Trophoblast cell (in vitro differentiated cells and primary cell): Measurements from ENCODE around the gene NMNAT1.
"Not testable (repeated sequence)": the region's sequence is repeated elsewhere in the genome, so short reads cannot be mapped to it uniquely, and the experiment has no call there.

Experiments
- DNase-seq, 2 donors: peaks; one replicate each; pipeline ENCODE4 v3.0.0-alpha.2; 2016
- H2AFZ ChIP-seq: 2 replicates; pipeline ENCODE4 v1.6.1; 2013; ENCODE audit warnings: low read length, moderate library complexity, mild to moderate bottlenecking; ENCODE audit not compliant: insufficient read depth, poor library complexity
- H2AK5ac ChIP-seq: 2 replicates; pipeline ENCODE4 v1.6.1; 2013; ENCODE audit warnings: mild to moderate bottlenecking, low read length
- H2BK120ac ChIP-seq: 2 replicates; pipeline ENCODE4 v1.6.1; 2013; ENCODE audit warnings: low read length, mild to moderate bottlenecking, moderate library complexity; ENCODE audit not compliant: insufficient read depth, poor library complexity
- H2BK12ac ChIP-seq: 2 replicates; pipeline ENCODE4 v1.6.1; 2013; ENCODE audit warnings: mild to moderate bottlenecking, low read length, moderate library complexity
- H2BK5ac ChIP-seq: 2 replicates; pipeline ENCODE4 v1.6.1; 2013; ENCODE audit warnings: low read length, low read depth, moderate library complexity, mild to moderate bottlenecking; ENCODE audit not compliant: poor library complexity
- H3K14ac ChIP-seq: 2 replicates; pipeline ENCODE4 v1.6.1; 2013; ENCODE audit warnings: mild to moderate bottlenecking, low read length
- H3K18ac ChIP-seq: 2 replicates; pipeline ENCODE4 v1.6.1; 2013; ENCODE audit warnings: mild to moderate bottlenecking, low read length
- H3K23ac ChIP-seq: 2 replicates; pipeline ENCODE4 v1.6.1; 2013; ENCODE audit warnings: low read length
- H3K27ac ChIP-seq: 2 replicates; pipeline ENCODE4 v1.5.1; 2013; ENCODE audit warnings: low read depth, mild to moderate bottlenecking, inconsistent platforms, low read length, moderate library complexity
- H3K27me3 ChIP-seq: 2 replicates; pipeline ENCODE4 v1.6.1; 2013; ENCODE audit warnings: inconsistent platforms, mild to moderate bottlenecking, low read length, moderate library complexity; ENCODE audit not compliant: insufficient read depth
- H3K36me3 ChIP-seq, 2 experiments: 1 replicate in 1 of 2; 2 replicates in 1 of 2; pipeline ENCODE4 v1.6.1; 2013; ENCODE audit warnings: low read length in 2 of 2, mild to moderate bottlenecking in 2 of 2, moderate library complexity in 1 of 2; ENCODE audit not compliant: insufficient read depth in 2 of 2, control insufficient read depth in 1 of 2
- H3K4ac ChIP-seq: 2 replicates; pipeline ENCODE4 v1.6.1; 2013; ENCODE audit warnings: low read depth, mild to moderate bottlenecking, low read length, moderate library complexity
- H3K4me1 ChIP-seq, 2 experiments: 1 replicate in 1 of 2; 2 replicates in 1 of 2; pipeline ENCODE4 v1.6.1; 2013; ENCODE audit warnings: low read length in 2 of 2, mild to moderate bottlenecking in 2 of 2, moderate library complexity in 1 of 2; ENCODE audit not compliant: insufficient read depth in 2 of 2, control insufficient read depth in 1 of 2
- H3K4me2 ChIP-seq: 2 replicates; pipeline ENCODE4 v1.6.1; 2013; ENCODE audit warnings: inconsistent platforms, mild to moderate bottlenecking, low read length, moderate library complexity
- H3K4me3 ChIP-seq: 2 replicates; pipeline ENCODE4 v1.5.1; 2013; ENCODE audit warnings: mild to moderate bottlenecking, low read depth, low read length, inconsistent platforms
- H3K79me1 ChIP-seq: one replicate; pipeline ENCODE4 v1.6.1; 2013; ENCODE audit warnings: low read length
- H3K79me2 ChIP-seq: 2 replicates; pipeline ENCODE4 v1.6.1; 2013; ENCODE audit warnings: low read length, mild to moderate bottlenecking; ENCODE audit not compliant: control insufficient read depth, insufficient read depth, poor library complexity
- H3K9ac ChIP-seq: 2 replicates; pipeline ENCODE4 v1.6.1; 2013; ENCODE audit warnings: mild to moderate bottlenecking, low read length
- H3K9me3 ChIP-seq: 2 replicates; pipeline ENCODE4 v1.6.1; 2013; ENCODE audit warnings: low read depth, mild to moderate bottlenecking, control low read depth, inconsistent platforms, low read length; ENCODE audit not compliant: insufficient read depth
- H4K12ac ChIP-seq: 2 replicates; pipeline ENCODE4 v1.6.1; 2013; ENCODE audit warnings: low read depth, mild to moderate bottlenecking, low read length, moderate library complexity
- H4K8ac ChIP-seq: 2 replicates; pipeline ENCODE4 v1.6.1; 2013; ENCODE audit warnings: low read depth, mild to moderate bottlenecking, low read length, moderate library complexity
- H4K91ac ChIP-seq: one replicate; pipeline ENCODE4 v1.6.1; 2013; ENCODE audit warnings: low read depth, mild to moderate bottlenecking, low read length, moderate library complexity
- WGBS: extraction: QIAGEN DNeasy Blood & Tissue Kit; methylation state at CpG from one replicate; pipeline ENCODE4 v1.1.7; 2013; ENCODE audit warnings: missing lambda C conversion rate; ENCODE audit not compliant: insufficient read length, insufficient coverage; ENCODE audit errors: extremely low coverage; 5-methylcytosine and 5-hydroxymethylcytosine counted together

The NMNAT1 gene

GRCh38 chr1:10005248-10005647 is 62.0 kb downstream of the NMNAT1 start:
- WGBS = no CpG with 5 or more reads among the region's 8 CpGs
- H2AFZ ChIP-seq = not testable (repeated sequence)

DNA sequence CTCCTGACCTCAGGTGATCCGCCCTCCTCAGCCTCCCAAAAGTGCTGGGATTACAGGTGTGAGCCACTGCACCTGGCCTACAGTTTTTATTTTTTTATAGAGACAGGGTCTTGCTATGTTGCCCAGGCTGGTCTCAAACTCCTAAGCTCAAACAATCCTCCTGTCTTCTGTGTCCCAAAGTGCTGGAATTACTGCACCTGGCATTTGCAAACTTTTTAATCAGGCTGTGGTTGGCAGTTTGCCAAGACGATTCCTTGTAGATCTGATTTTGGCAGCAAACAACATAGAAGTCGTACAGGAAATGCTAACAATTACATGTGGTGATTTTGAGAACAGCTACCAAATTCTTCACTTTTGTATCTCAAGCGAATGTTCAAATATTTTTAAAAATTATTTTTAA is 63.9 kb downstream of the NMNAT1 start:
- no peak overlapping the region for H2AK5ac ChIP-seq
- H3K27ac ChIP-seq = no peak overlapping the region
- H3K79me2 ChIP-seq = no peaks in the 10 kb centered on the region
- no peak overlapping the region for H3K4ac ChIP-seq
- H3K4me1 ChIP-seq = no peaks in the 10 kb centered on the region
- H3K9ac ChIP-seq = no peak overlapping the region
- DNase-seq = no peak
- no peak overlapping the region for H2BK12ac ChIP-seq
- no peak overlapping the region for H3K23ac ChIP-seq
- no peak overlapping the region for H2BK120ac ChIP-seq
- H3K14ac ChIP-seq = no peak overlapping the region
- no peak overlapping the region for H3K4me3 ChIP-seq
- WGBS = no CpG with 5 or more reads among the region's 4 CpGs
- H3K36me3 ChIP-seq = no peaks in the 10 kb centered on the region
- H3K79me1 ChIP-seq = no peaks in the 10 kb centered on the region
- H2AFZ ChIP-seq = no peak overlapping the region
- H2BK5ac ChIP-seq = no peak overlapping the region
- H3K18ac ChIP-seq = no peak overlapping the region
- no peak overlapping the region for H4K8ac ChIP-seq
- H3K9me3 ChIP-seq = no peaks in the 10 kb centered on the region
- no peaks in the 10 kb centered on the region for H3K27me3 ChIP-seq
- H4K91ac ChIP-seq = no peak overlapping the region
- no peak overlapping the region for H3K4me2 ChIP-seq
- H4K12ac ChIP-seq = no peak overlapping the region

More at GRCh38 chr1:10005248-10005647, 62.0 kb downstream of the NMNAT1 start:
- H2BK12ac ChIP-seq, H3K23ac ChIP-seq, H2AK5ac ChIP-seq, H3K18ac ChIP-seq, H3K79me1 ChIP-seq, H3K4me2 ChIP-seq, H3K9me3 ChIP-seq, H2BK5ac ChIP-seq, H3K79me2 ChIP-seq, H3K4me3 ChIP-seq, H3K9ac ChIP-seq, H3K27ac ChIP-seq, H3K14ac ChIP-seq, H3K4ac ChIP-seq, H3K27me3 ChIP-seq, DNase-seq, H4K12ac ChIP-seq, H2BK120ac ChIP-seq, H3K36me3 ChIP-seq, H3K4me1 ChIP-seq, H4K91ac ChIP-seq, H4K8ac ChIP-seq: not testable (repeated sequence)

DNA sequence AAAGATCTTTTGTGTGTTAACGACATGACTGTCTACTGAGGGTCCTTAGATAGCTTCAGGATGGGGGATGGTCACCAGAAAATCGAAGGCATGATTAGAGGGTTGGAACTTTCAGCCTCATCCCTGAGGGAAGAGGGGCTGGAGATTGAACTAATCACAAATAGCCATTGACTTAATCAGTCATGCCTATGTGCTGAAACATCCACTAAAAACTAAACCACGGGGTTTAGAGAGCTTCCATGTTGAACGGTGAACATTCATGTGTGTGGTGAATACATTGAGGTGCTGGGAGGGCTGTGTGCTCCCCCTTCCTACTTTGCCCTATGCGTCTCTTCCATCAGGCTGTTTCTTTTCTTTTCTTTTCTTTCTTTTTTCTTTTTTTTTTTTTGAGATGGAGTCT is 70.7 kb downstream of the NMNAT1 start:
- Histone ChIP-seq H3K18ac (no peak overlapping the region), H4K91ac (no peak overlapping the region), H3K36me3 (no peaks in the 10 kb centered on the region), H3K14ac (no peak overlapping the region), H2AFZ (no peak overlapping the region), H3K27ac (no peak overlapping the region), H2AK5ac (no peak overlapping the region), H3K4me2 (no peak overlapping the region), H2BK12ac (no peak overlapping the region), H2BK120ac (no peak overlapping the region), H3K4me3 (no peak overlapping the region), H3K9me3 (no peaks in the 10 kb centered on the region), H3K79me2 (no peaks in the 10 kb centered on the region), H4K8ac (no peak overlapping the region), H3K4ac (no peak overlapping the region), H4K12ac (no peak overlapping the region), H3K9ac (no peak overlapping the region), H3K27me3 (no peaks in the 10 kb centered on the region), H2BK5ac (no peak overlapping the region), H3K23ac (no peak overlapping the region), H3K79me1 (no peaks in the 10 kb centered on the region), H3K4me1 (no peaks in the 10 kb centered on the region)
- peak; percentile 24 to 63 for DNase-seq
- no CpG with 5 or more reads among the region's 5 CpGs for WGBS

DNA sequence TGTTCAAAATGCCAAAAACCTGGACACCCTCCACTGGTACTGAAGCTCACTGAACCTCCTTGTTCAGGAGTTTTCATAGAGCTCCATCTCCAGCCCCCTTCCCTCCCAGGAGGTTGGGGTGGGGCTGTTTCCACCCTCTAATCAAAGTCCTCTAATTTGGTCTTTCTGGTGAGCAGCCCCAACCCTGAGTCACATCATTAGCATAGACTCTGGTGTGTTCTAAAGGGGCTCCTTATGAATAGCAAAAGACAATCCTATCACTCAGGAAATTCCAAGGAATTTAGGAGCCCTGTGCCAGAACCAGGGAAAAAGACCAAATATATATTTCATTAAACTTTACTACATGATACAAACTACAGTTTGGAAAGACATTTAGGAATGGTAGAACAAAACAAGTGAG is 76.3 kb downstream of the NMNAT1 start:
- Histone ChIP-seq H4K8ac (no peak overlapping the region), H3K36me3 (no peaks in the 10 kb centered on the region), H3K4me2 (no peak overlapping the region), H4K91ac (no peak overlapping the region), H3K18ac (no peak overlapping the region), H3K27ac (no peak overlapping the region), H2BK12ac (no peak overlapping the region), H3K79me2 (no peaks in the 10 kb centered on the region), H3K9ac (no peak overlapping the region), H3K4me3 (no peak overlapping the region), H3K4ac (no peak overlapping the region), H2AK5ac (no peak overlapping the region), H2BK120ac (no peak overlapping the region), H2BK5ac (no peak overlapping the region), H3K23ac (no peak overlapping the region), H3K14ac (no peak overlapping the region), H3K27me3 (no peaks in the 10 kb centered on the region), H3K9me3 (no peaks in the 10 kb centered on the region), H3K79me1 (no peaks in the 10 kb centered on the region), H4K12ac (no peak overlapping the region), H3K4me1 (no peaks in the 10 kb centered on the region), H2AFZ (no peak overlapping the region)
- no peak for DNase-seq
